ENCODE measurements around the gene LCNL1.

Gene LCNL1

DNA sequence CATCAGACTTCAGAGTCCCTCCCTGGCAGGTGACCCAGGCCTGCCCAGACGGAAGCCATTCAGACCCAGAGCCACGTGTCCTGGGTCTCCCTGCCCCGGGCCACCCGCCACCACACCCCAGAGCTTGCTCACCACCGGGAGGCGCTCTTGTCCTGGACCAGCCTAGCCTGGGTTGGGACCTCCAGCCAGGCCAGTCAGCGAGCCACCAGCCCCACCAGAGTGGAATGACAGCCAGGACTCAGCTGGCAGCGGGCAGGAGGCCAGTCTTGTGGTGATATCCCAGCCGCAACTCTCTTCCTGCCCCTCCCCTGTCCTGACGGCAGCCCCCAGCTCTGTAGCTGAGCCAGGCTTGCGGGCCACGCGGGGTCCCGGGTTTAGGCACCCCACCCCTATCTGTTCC is 7.1 kb upstream of the LCNL1 start:
- peak; percentile 70 for DNase-seq (ENCODE audit: low read depth, low spot score)

DNA sequence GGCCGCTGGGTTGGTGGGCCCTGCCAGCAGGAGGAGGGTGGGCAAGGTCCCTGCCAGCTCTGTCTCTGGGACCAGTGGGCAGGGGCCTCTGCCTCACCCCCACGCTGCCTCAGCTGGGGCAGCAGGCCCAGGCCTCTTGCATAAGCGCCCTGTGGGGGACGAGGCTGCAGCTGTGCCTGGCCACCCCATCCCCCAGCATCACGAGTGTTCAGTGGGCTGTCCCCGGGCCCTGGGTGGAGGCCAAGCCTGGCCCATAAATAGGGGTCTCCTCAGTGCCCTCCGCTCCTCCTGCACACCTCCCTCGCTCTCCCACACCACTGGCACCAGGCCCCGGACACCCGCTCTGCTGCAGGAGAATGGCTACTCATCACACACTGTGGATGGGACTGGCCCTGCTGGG is 5.6 kb upstream of the LCNL1 start, which contains the start of gene PTGDS:
PTGDS (plus strand) TSS at position 282 of the 400 bp plus-strand sequence; CDS start at position 357, 75 bp downstream.
- DNase-seq (ENCODE audit: low read depth, low spot score), result no peak

DNA sequence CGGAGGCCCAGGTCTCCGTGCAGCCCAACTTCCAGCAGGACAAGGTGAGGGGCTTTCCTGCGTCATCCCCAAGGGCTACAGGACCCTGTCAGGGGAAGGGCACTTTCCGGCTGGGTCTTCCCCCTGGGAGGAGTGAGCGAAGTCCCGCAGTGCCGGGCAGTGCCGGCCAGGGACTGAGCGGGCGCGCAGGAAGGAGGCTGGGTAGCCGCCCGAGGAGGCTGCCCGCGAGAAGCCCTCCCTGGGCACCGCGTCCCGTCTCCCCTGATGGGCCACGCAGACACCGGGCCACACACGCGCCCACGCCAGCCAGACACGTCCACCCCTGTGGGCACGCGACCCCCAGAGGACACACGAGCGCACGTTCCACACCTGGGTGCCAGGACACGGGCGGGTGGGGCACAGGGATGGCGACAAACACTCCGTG is 5.1 kb upstream of the LCNL1 start:
- peak; percentile 27 for DNase-seq (ENCODE audit: low read depth, low spot score)

DNA sequence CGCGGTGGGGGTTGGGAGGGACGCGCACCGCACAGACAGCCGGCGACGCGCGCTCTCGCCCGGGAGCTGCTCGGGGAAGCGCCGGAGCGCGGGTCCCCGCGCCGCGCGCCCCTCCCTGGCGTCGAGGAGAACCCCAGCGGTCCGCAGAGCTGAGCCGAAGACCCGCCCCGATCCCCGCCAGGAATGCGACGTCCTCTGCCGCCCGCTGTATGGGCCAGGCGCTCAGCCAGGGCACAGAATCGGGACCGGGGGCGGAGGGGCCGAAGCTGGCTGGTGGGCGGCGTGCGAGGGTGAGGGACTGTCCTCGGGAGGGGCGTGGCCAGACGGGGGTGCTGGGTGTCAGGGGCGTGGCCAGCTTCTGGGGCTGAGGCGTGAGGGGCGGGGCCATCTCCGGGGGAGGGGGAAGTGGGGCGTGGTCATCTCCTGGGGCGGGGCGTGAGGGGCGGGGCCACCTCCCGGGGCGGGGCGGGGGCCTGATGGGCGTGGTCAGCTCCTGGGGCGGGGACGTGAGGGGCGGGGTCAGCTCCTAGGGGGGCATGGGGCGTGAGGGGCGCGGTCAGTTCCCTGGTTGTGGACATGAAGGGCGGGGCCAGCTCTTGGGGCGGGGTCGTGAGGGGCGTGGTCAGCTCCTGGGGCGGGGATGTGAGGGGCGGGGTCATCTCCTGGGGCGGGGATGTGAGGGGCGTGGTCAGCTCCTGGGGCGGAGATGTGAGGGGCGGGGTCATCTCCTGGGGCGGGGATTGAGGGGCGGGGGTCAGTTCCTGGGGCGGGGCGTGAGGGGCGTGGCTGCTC is 4.5 kb upstream of the LCNL1 start:
- peak; percentile 75 for DNase-seq (ENCODE audit: low read depth, low spot score)

DNA sequence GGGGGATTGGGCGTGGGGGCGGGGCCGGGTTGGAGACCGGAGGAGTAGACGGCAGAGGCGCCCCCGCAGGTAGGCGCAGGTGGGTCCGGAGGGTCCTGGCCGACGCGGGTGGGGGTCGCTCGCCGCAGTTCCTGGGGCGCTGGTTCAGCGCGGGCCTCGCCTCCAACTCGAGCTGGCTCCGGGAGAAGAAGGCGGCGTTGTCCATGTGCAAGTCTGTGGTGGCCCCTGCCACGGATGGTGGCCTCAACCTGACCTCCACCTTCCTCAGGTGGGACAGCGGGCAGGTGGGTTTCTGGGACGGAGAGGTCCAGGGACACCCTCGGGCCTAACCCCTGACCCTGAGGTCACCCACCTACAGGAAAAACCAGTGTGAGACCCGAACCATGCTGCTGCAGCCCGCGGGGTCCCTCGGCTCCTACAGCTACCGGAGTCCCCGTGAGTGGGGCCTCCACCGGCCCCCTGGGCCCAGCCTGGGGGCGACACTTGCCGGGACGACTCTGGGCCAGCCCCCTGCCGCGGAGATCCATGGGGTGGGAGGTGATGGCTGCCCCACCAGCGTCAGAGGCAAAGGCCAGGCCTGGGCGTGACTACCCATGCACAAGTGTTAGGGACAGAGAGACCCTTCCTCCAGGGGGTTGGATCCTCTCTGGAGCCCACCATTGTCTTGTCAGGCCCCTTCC is 3.8 kb upstream of the LCNL1 start:
- DNase-seq (ENCODE audit: low read depth, low spot score), result peak; percentile 36

DNA sequence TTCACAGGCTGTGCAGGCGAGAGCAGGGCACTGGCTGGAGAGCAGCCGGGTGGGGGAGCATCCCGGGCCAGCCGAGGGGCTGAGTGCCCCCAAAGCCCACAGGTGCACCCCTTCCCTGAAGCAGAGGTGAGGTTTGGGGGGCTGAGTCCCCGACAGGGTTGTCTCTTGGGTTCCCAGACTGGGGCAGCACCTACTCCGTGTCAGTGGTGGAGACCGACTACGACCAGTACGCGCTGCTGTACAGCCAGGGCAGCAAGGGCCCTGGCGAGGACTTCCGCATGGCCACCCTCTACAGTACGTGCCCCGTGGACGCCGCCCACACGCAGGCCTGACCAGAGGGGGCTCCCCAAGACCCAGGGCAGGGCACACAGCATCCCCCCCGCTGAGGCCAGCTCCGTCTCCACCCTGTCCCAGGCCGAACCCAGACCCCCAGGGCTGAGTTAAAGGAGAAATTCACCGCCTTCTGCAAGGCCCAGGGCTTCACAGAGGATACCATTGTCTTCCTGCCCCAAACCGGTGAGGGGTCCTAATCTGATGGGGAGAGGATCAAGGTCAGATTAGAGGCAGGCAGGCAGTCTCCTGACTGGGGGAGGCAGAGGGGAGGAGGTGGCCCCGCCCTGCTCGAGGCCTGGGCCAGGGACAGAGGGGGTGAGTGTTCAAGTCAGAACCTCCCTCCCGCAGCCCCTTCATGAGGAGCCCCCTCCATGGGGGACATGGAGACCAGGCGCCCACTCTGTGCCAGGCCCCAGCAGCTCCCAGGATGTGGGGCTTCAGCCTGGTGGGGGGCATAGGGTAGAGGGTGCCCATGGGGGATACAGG is 2.8 kb upstream of the LCNL1 start:
- DNase-seq (ENCODE audit: low read depth, low spot score), result no peak

DNA sequence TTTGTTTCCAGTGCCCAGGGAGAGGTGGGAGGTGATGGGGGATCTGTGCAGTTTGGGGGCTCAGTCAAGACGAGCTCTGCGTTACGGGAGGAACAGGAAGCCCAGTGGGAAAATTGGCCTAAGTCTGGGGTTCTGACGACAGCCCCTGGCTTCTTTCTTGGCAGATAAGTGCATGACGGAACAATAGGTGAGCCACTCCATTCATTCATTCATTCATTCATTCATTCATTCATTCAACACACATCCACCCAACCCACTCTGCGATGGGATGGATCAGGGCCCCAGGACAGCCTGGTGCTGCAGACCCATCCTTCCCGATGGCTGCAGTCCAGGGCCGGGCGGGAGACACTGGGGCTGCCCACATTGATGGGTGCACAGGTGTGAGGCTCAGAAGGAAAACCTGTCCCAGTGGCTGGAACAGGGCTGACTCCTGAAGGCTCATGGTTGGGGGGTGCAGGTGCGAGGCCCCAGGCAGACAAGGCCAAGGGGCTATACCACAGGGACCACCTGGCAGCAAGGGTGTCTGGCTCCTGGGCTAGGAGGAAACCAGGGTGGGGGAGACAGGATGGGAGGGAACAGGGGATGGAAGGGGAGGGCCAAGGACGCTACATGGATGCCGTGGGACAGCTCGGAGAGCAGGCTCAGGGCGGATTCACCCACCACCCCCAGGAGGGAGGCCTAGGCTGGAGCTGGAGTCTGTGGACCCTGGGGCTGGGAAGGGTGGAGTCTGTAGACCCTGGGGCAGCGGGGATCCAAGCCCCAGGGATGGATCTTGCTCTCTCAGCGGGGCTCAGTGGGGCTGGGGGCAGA is 1.9 kb upstream of the LCNL1 start:
- no peak for DNase-seq (ENCODE audit: low read depth, low spot score)

DNA sequence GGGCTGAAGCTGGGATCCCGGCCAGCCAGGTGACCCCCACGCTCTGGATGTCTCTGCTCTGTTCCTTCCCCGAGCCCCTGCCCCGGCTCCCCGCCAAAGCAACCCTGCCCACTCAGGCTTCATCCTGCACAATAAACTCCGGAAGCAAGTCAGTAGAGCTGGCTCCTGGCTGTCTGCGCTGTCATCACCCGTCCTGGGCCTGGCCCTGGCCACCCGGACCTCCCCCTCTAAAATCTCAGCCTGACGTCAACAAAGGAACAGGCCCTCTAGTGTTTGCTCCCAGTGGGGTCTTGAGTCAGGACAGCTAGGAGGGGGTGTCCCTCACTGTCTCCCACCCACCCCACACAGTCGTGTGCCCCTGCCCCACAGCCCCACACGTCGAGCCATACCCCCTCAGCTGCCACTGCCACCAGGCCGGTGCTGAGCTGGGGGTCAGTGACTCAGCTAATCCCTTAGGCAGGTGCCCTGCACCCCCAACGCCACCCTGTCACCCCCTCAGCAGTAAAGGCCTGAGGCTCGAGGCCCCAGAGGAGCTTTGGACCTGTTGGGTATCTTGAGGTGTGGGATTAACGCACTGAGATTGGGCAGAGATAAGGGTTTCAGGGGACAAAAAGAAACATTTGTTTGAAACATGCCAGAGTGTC is 1.1 kb upstream of the LCNL1 start:
- DNase-seq (ENCODE audit: low read depth, low spot score), result no peak

DNA sequence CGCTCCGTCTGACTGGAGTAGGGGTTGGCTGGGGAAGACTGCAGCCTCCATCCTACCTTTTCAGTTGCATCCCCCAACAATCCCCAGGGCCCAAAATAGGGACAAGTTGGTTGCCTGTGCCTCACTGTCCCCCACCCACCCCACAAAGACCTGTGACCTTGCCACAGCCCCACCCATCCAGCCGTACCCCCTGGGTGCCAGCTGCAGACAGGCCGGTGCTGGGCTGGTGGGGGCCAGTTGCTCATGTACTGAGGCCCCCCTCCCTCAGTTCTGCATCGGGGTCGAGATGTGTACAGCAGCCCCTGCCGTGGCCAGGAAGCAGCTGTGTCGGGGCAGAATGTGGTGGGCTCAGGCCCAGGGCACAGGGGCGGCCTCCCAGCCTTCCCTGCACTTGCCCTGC is 374 bp downstream of the LCNL1 start:
- DNase-seq (ENCODE audit: low read depth, low spot score), result no peak

DNA sequence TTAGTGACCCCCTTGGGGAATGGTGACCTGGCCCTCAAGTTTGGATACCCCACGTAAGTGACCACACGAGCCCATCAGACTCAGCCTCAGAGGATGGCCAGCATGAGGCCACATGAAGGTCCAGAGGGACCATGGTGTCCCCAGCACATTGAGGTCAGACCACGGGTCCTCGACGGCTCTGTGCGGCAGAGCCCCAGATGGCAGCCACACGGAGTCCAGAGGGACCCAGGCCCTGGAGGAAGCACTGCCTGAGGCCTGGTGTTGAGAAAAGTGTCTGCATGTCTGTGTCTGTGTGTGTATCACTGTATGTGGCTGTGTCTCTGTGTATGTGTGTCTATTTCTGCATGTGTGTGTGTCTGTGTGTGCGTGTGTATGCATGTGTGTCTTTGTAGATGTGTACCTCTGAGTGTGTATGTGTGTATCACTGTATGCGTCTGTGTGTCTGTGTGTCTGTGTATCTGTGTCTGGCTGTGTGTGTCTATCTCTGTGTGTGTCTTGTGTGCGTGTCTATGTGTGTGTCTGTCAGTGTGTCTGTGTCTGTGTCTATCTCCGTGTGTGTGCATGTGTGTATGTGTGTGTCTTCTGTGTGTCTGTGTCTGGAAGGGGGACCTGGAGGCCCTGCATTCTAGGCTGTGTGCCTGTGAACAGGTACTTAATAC is 992 bp downstream of the LCNL1 start:
- no peak for DNase-seq (ENCODE audit: low read depth, low spot score)

DNA sequence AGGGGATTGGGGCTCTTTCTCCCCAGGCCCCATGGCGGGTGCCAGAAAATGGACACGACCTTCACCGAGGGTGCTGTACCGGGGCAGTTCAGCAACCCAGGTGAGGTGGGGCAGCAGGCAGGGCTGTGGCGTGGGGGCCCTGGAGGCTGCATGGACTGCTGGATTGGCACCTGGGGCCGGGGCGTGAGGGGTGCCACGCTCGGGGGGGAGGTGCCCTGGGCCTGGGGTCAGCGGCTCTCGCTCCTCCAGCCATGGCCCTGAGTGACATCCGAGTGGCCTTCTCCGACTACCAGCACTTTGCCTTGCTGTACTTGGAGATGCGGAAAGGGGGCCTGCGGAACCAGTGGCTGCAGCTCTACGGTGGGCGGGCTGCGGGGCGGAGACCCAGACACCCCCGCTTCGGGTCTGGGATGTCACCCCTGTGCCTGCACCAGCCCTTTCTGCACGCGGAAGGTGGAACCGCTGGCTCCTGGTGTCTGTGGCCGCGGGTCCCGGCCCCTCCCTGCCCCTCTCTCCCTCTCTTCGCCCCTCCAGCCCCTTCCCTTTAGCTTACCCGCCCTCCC is 1.8 kb downstream of the LCNL1 start:
- no peak for DNase-seq (ENCODE audit: low read depth, low spot score)

DNA sequence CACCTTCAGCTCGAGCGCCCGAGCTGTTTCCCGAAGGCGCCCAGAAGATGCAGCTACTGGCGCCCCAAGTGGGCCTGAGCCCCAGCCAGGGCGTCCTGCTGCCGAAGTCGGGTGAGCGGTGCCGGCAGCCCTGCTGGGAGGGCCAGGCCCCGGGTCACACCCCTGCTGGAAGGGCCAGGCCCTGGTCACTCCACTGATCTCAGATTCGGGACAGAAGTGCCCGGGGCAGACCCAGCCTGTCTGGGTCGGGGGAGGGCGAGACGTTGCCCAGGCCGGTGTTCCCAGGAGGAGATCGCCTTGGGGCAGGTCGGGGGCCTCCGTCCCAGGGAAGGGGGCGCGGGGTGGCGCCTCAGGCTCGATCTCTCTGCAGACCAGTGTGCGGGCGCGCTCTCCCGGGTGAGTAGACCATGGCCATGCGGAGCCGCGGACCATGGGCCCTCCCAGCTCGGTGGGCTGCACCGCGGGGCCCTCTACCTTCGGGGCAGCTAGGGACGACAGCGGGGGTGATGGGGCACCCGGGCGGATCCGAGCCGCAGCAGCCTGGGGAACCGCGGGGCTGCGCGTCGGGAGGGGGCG is 2.3 kb downstream of the LCNL1 start:
- peak; percentile 56 for DNase-seq (ENCODE audit: low read depth, low spot score)

DNA sequence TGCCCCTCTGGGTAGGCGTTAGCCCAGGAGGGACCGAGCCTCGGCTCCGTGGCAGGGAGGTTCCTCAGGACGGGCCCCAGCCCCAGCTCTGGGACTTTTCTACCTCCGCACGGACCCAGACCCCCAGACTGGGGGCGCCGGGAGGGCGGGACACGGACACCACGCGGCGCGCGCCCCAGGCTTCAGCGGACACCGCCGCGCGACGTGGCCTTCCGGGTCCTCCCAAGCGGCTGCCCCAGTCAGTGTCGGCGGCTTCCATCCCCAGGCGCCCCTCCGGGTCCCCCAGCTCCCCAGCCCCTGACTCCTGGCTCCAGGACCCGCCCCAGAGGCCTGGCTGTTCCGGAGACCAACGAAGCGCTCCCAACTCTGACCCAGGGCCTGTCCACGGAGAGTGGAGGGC is 3.1 kb downstream of the LCNL1 start:
- no peak for DNase-seq (ENCODE audit: low read depth, low spot score)

DNA sequence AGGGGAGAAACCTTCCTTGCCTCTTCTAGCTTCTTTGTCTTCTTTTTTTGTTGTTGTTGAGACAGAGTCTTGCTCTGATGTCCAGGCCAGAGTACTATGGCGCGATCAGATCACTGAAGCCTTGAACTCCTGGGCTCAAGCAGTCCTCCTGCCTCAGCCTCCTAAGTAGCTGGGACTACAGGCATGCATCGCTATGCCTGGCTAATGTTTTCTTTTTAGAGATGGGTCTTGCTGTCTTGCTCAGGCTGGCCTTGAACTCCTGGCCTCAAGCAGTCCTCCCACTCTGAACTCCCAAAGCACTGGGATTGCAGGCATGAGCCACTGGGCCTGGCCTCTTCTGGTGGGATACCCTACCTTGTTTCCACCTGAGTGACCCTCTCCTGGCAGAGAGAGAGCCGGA is 6.1 kb downstream of the LCNL1 start:
- no peak for DNase-seq (ENCODE audit: low read depth, low spot score)

DNA sequence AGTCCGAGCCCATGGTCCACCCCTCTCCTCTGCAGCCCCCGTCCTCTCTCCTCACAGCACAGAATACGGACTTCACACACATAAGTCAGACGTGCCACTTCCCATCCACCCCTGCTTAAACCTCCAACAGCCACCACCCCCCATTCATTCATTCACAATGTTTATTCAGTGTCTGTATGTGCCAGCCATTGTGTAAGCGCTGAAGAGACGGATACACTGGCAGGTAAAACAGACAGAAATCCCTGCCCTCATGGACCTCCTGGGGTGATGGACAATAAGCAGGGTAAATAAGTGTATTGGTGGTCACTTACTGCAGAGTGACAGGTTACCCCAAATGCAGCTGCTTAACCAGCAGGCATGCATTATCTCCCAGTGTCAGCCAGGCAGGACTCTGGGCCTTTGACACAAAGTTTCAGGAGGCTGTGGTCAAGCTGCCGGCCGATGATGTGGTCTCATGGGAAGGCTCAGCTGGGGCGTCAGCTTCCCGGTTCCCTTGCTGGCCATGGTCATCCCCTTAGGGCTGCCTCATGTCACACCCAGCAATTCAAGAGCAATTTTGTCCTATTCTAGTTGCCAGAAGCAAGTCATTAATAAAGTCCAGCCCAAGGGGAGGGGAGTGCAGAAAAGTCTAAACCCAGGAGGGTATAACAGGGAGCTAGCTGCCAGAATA is 7.6 kb downstream of the LCNL1 start:
- no peak for DNase-seq (ENCODE audit: low read depth, low spot score)

DNA sequence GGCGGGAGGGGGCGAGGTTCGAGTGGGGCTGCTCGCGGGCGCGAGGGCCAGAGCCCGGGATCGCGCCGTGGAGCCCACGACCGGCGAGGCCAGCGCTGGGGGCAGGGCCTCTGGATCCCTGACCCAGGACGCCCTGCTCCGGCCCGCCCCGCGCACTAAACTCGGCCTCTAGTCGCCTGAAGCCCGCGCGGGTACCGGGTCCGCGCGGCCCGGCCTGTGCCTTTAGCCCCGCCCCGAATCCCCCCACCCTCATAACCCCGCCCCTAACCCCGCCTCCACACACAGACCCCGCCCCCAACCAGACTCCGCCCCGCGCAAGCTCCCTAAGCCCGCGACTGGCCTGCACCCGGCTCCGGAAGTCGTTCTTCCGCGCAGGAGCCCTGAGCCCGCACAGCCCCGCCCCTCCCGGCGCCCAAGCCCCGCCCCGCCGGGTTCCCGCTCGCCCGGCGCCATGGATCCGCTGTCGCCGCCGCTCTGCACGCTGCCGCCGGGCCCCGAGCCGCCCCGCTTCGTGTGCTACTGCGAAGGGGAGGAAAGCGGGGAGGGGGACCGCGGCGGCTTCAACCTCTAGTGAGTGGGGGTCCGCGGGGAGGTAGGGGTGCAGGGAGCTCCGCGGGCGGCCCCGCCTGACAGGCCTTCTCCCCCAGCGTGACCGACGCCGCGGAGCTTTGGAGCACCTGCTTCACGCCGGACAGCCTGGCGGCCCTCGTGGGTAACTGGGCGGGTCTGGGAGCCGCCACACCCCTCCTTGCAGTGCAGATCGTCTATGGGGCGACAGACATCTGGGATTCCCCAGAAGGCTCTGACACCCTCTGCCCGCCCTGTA is 9.4 kb downstream of the LCNL1 start, which contains the start of gene PAXX:
PAXX (plus strand) TSS at position 430 of the 826 bp plus-strand sequence; CDS start at position 452, 22 bp downstream.
- DNase-seq (ENCODE audit: low read depth, low spot score), result peak; percentile 65

DNA sequence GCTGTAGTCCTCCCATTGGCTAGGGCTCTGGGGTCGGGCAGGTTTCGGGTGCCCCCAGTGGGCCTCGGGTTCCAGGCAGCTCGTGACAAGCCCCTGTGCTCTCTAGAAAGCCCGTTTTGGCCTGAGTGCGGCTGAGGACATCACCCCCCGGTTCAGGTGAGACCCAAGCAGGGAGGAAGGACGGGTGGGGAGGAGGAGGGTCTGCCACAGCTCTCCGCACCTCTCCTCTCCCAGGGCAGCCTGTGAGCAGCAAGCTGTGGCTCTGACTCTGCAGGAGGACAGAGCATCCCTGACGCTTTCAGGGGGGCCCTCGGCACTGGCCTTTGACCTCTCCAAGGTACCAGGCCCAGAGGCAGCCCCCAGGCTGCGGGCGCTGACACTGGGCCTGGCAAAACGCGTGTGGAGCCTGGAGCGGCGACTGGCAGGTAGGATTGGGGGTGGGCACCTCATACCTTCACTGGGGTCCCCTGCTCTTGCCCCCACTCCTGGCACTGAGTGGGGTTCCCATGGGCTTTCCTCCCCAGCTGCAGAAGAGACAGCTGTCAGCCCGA is 10.1 kb downstream of the LCNL1 start:
- DNase-seq (ENCODE audit: low read depth, low spot score), result no peak

Data from ELF-1 (cell line).